SK-N-SH treated with all-trans-retinoic acid at 6 μM for 48 hours (cell line): ENCODE results near the gene ZNF428.

Experiments
- ATAC-seq: fragments of 200-7000 bp; cut with Tn5 transposase; 3 replicates; pipeline ENCODE4 v1.9.1; 2020; ENCODE audit warnings: mild to moderate bottlenecking, moderate library complexity
- CREB5 ChIP-seq: fragments of 250-450 bp; sonication (Bioruptor Pico); IDR thresholded peaks from 2 replicates; pipeline ENCODE4 v1.5.1; 2020; ENCODE audit warnings: low read depth, mild to moderate bottlenecking, moderate library complexity
- CSDC2 ChIP-seq: fragments of 250-450 bp; sonication (Bioruptor Pico); IDR thresholded peaks from 2 replicates; pipeline ENCODE4 v1.5.0; 2020; ENCODE audit warnings: mild to moderate bottlenecking, moderate library complexity
- CSRNP3 ChIP-seq: fragments of 250-450 bp; sonication (Bioruptor Pico); IDR thresholded peaks from 2 replicates; pipeline ENCODE4 v1.5.1; 2021; ENCODE audit warnings: mild to moderate bottlenecking, moderate library complexity
- ESRRG ChIP-seq: fragments of 250-450 bp; sonication (Bioruptor Pico); IDR thresholded peaks from 2 replicates; pipeline ENCODE4 v1.6.1; 2021; ENCODE audit warnings: mild to moderate bottlenecking
- ISL1 ChIP-seq: fragments of 250-450 bp; sonication (Bioruptor Pico); IDR thresholded peaks from 2 replicates; pipeline ENCODE4 v2.1.2; 2022; ENCODE audit warnings: mild to moderate bottlenecking, moderate library complexity
- OSR1 ChIP-seq: fragments of 250-450 bp; sonication (Bioruptor Pico); IDR thresholded peaks from 2 replicates; pipeline ENCODE4 v1.8.0; 2022; ENCODE audit warnings: moderate library complexity, mild to moderate bottlenecking, inconsistent platforms
- PATZ1 ChIP-seq: fragments of 250-450 bp; sonication (Bioruptor Pico); IDR thresholded peaks from 2 replicates; pipeline ENCODE4 v1.8.0; 2020; ENCODE audit warnings: mild to moderate bottlenecking, moderate library complexity, borderline replicate concordance
- POU6F1 ChIP-seq: fragments of 250-450 bp; sonication (Bioruptor Pico); IDR thresholded peaks from 2 replicates; pipeline ENCODE4 v1.8.0; 2021; ENCODE audit warnings: low read depth, mild to moderate bottlenecking, moderate library complexity, borderline replicate concordance
- PPARA ChIP-seq: fragments of 250-450 bp; sonication (Bioruptor Pico); IDR thresholded peaks from 2 replicates; pipeline ENCODE4 v1.5.0; 2020; ENCODE audit warnings: mild to moderate bottlenecking, borderline replicate concordance
- RARB ChIP-seq: fragments of 250-450 bp; sonication (Bioruptor Pico); IDR thresholded peaks from 2 replicates; pipeline ENCODE4 v1.8.0; 2021; ENCODE audit warnings: mild to moderate bottlenecking, moderate library complexity
- SNAI2 ChIP-seq: fragments of 250-450 bp; sonication (Bioruptor Pico); IDR thresholded peaks from 2 replicates; pipeline ENCODE4 v1.5.0; 2020; ENCODE audit warnings: mild to moderate bottlenecking, moderate library complexity
- TCF4 ChIP-seq: fragments of 250-450 bp; sonication (Bioruptor Pico); IDR thresholded peaks from 2 replicates; pipeline ENCODE4 v1.8.0; 2021; ENCODE audit warnings: mild to moderate bottlenecking, moderate library complexity, borderline replicate concordance
- TSHZ2 ChIP-seq: fragments of 250-450 bp; sonication (Bioruptor Pico); IDR thresholded peaks from 2 replicates; pipeline ENCODE4 v1.5.0; 2020; ENCODE audit warnings: mild to moderate bottlenecking, moderate library complexity
- ZC3H10 ChIP-seq: fragments of 250-450 bp; sonication (Bioruptor Pico); IDR thresholded peaks from 2 replicates; pipeline ENCODE4 v1.5.1; 2021; ENCODE audit warnings: mild to moderate bottlenecking, moderate library complexity
- ZNF565 ChIP-seq: fragments of 450-650 bp; formaldehyde crosslinking; conservative IDR thresholded peaks from 2 replicates; pipeline ENCODE4 v1.5.0; 2020; ENCODE audit warnings: low read depth, mild to moderate bottlenecking, moderate library complexity
- ZNF70 ChIP-seq: fragments of 450-650 bp; formaldehyde crosslinking; IDR thresholded peaks from 2 replicates; pipeline ENCODE4 v1.5.0; 2020; ENCODE audit warnings: mild to moderate bottlenecking, moderate library complexity

The ZNF428 gene

GRCh38 chr19:43667876-43668405 is 48.5 kb upstream of the ZNF428 start (continued):
- TF ChIP-seq TSHZ2 (no peak), TCF4 (CRISPR knock-in tag) (no peak), ESRRG (CRISPR knock-in tag) (no peak), ZNF565 (no peak), CSRNP3 (CRISPR knock-in tag) (no peak), OSR1 (no peak)
- TF ChIP-seq, all 23 proteins: peak for 0

GRCh38 chr19:43667126-43667875 is 47.9 kb upstream of the ZNF428 start:
- ATAC-seq, result no peak
- TF ChIP-seq PPARA, result no peak
- TF ChIP-seq ZC3H10 (CRISPR knock-in tag), result no peak
- TF ChIP-seq PATZ1 (CRISPR knock-in tag), result no peak
- no peak for TF ChIP-seq TSHZ2
- no peak for TF ChIP-seq CREB5 (CRISPR knock-in tag)
- TF ChIP-seq ISL1 (CRISPR knock-in tag), result no peak
- no peak for TF ChIP-seq RARB (CRISPR knock-in tag)
- TF ChIP-seq TCF4 (CRISPR knock-in tag), result no peak
- TF ChIP-seq POU6F1, result no peak
- no peak for TF ChIP-seq ZNF70 (CRISPR knock-in tag)
- no peak for TF ChIP-seq ZNF565

GRCh38 chr19:43664018-43664417 is 44.6 kb upstream of the ZNF428 start:
- no peak for ATAC-seq
- TF ChIP-seq PPARA (no peak), CSDC2 (CRISPR knock-in tag) (no peak), ZNF565 (no peak), ISL1 (CRISPR knock-in tag) (no peak), CREB5 (CRISPR knock-in tag) (no peak), SNAI2 (no peak), PATZ1 (CRISPR knock-in tag) (no peak)
